ENCODE results near the gene CASP8. TPM values are rescaled to one million over a fixed set of nuclear protein-coding genes. Genes with fewer than 3 reads are reported as not detected.

CASP8 gene
- total and polyA plus RNA-seq, 8 donors = 6.4 to 32.3 (median 10.7) TPM

- TF ChIP-seq EP300 (IDR thresholded peaks at IDR 0.05) (no peak), POLR2A (IDR thresholded peaks at IDR 0.05) (no peak), POLR2AphosphoS5 (IDR thresholded peaks at IDR 0.05) (no peak), CTCF (IDR thresholded peaks at IDR 0.05) (no peak)
- no peaks in the 10 kb centered on the region for H3K9me3 ChIP-seq
- peaks cover 25 to 95% (median 91%) of the 10 kb centered on the region in 4 donors for H3K36me3 ChIP-seq
- intact Hi-C loops (cut with DNase I; ENCODE audit: low total_unique reads) = no loop called here
- H3K4me1 ChIP-seq = no peaks in the 10 kb centered on the region
- H3K27me3 ChIP-seq = no peaks in the 10 kb centered on the region
- H3K27ac ChIP-seq = no peak overlapping the region
- no peak overlapping the region for H3K4me3 ChIP-seq
- WGBS, 5 donors = 83 to 94% (median 91%) methylated on average over 9 of the region's 9 CpGs
- no peak for DNase-seq
Observed at GRCh38 chr2:201270293-201271001, 10.1 kb downstream of the CASP8 start.

GRCh38 chr2:201271917-201272316 is 11.6 kb downstream of the CASP8 start:
- 87 to 97% (median 94%) methylated on average over 2 of the region's 2 CpGs for WGBS, 5 donors
- Histone ChIP-seq H3K4me3 (no peak overlapping the region), H3K36me3 (peaks cover 23 to 100% (median 99%) of the 10 kb centered on the region in 4 donors), H3K27ac (no peak overlapping the region), H3K9me3 (no peaks in the 10 kb centered on the region), H3K4me1 (no peaks in the 10 kb centered on the region), H3K27me3 (no peaks in the 10 kb centered on the region)
- no peak for DNase-seq
- TF ChIP-seq POLR2AphosphoS5 (IDR thresholded peaks at IDR 0.05) = no peak
- TF ChIP-seq POLR2A (IDR thresholded peaks at IDR 0.05) = no peak
- no peak for TF ChIP-seq CTCF (IDR thresholded peaks at IDR 0.05)
- TF ChIP-seq EP300 (IDR thresholded peaks at IDR 0.05) = no peak
- intact Hi-C loops (cut with DNase I; ENCODE audit: low total_unique reads) = no loop called here

- no peak for TF ChIP-seq POLR2A (IDR thresholded peaks at IDR 0.05)
- no peak for TF ChIP-seq CTCF (IDR thresholded peaks at IDR 0.05)
- no peak for TF ChIP-seq EP300 (IDR thresholded peaks at IDR 0.05)
- TF ChIP-seq POLR2AphosphoS5 (IDR thresholded peaks at IDR 0.05) = no peak
- no peak overlapping the region for H3K4me3 ChIP-seq
- intact Hi-C loops (cut with DNase I; ENCODE audit: low total_unique reads) = no loop called here
- H3K36me3 ChIP-seq = peaks cover 22 to 100% (median 98%) of the 10 kb centered on the region in 4 donors
- DNase-seq = no peak
- no peaks in the 10 kb centered on the region for H3K4me1 ChIP-seq
- no peaks in the 10 kb centered on the region for H3K27me3 ChIP-seq
- no peak overlapping the region for H3K27ac ChIP-seq
- 85 to 91% (median 90%) methylated on average over 9 of the region's 9 CpGs for WGBS, 5 donors
- no peaks in the 10 kb centered on the region for H3K9me3 ChIP-seq
Observed at GRCh38 chr2:201273330-201273983, 13.1 kb downstream of the CASP8 start.

- no peak for DNase-seq
- whole genome bisulfite sequencing, 5 donors = 92 to 96% (median 94%) methylated on average over 2 of the region's 2 CpGs
- peaks cover 22 to 97% (median 96%) of the 10 kb centered on the region in 4 donors for H3K36me3 ChIP-seq
- H3K27ac ChIP-seq = no peak overlapping the region
- H3K4me3 ChIP-seq = no peak overlapping the region
- H3K9me3 ChIP-seq = no peaks in the 10 kb centered on the region
- peaks cover 0 to 1% (median 0%) of the 10 kb centered on the region in 4 donors for H3K4me1 ChIP-seq
- H3K27me3 ChIP-seq = no peaks in the 10 kb centered on the region
- intact Hi-C loops (cut with DNase I; ENCODE audit: low total_unique reads) = no loop called here
- no peak for TF ChIP-seq POLR2AphosphoS5 (IDR thresholded peaks at IDR 0.05)
- no peak for TF ChIP-seq CTCF (IDR thresholded peaks at IDR 0.05)
- TF ChIP-seq POLR2A (IDR thresholded peaks at IDR 0.05) = no peak
- TF ChIP-seq EP300 (IDR thresholded peaks at IDR 0.05) = no peak
Observed at GRCh38 chr2:201275069-201275468, 14.7 kb downstream of the CASP8 start.

Data from stomach (tissue), 9 donors.